ENCODE measurements around the gene DLX2. TPM values are rescaled to one million over a fixed set of nuclear protein-coding genes. Genes with fewer than 3 reads are reported as not detected.

Gene DLX2
- total RNA-seq, 5 donors from 2014 or later (not counting 1 experiment from before 2014, with no cell fraction given), result 0.16 to 0.19 TPM; not detected in 3

DNA sequence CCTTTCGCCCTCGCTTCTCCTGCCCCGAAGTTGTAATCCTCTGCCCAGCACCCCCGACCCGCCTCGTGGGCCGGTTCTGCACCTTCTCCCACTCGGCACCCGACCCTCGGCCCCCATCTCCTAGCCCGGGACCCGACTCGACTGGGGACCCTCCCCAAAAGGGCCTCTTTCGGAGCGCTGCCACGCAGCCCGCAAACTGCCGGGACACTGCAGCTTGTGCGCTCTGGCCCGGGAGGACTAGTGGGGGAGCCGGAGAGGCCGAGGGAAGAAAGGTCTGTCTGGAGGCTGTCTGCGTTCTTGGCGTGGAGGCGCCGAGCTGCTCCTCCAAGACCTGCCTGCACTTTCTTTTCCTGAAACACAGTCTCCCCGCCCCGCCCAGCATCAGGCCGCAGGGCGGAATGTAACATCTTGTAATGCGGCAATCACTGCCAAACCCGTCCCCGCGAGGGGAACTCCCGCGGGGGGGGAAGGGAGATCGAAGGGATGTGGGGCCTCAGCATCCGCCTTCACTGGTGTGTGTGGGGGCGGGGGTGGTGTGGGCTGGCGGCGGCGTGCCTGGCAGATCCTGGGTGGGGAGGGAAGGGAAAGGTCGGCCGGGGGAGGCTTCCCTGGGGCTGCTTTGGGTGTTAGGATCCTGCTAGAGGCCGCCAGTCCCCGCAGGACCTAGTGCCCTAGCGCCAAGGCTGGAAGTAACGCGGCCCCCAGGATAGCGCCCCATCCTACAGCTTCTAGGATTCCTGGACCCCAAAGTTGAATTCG is 7.4 kb downstream of the DLX2 start:
- CTCF ChIA-PET, result interaction anchor here in 1 of 2 donors (0.6 to 1.0 kb wide), 2 partner anchors 11 to 1084 kb away, joined by 3 read pairs; no protein-coding TSS in a partner anchor
- peaks cover 22 to 74% of the 10 kb centered on the region in 2 experiments for H3K4me1 ChIP-seq (ENCODE audit: control insufficient read depth in 1 of 2, extremely low read depth in 1 of 2, insufficient read depth in 2 of 2, low read length in 2 of 2)
- 0% methylated on average over 35 of the region's 51 CpGs for WGBS (ENCODE audit: insufficient coverage)
- H3K4me3 ChIP-seq (ENCODE audit: control insufficient read depth in 1 of 2, extremely low read depth in 1 of 2, low read length in 1 of 2), result peak overlapping the region; percentile 42 to 61
- DNase-seq (peak; percentile 55 to 90 (median 84)), ATAC-seq (replicated peaks in 1 of 4) (peak; percentile 81 to 90 (median 82))
- no peak overlapping the region for H3K27ac ChIP-seq (ENCODE audit: low read length)
- peak overlapping the region; percentile 71 to 82 (median 80) for H3K4me3 Mint-ChIP-seq
- H3K4me1 Mint-ChIP-seq, result peaks cover 31 to 50% (median 45%) of the 10 kb centered on the region in 3 donors
- H3K36me3 ChIP-seq (ENCODE audit: control insufficient read depth in 2 of 2, extremely low read depth in 1 of 2, insufficient read depth in 1 of 2, low read length in 1 of 2), result no peaks in the 10 kb centered on the region
- H3K27me3 Mint-ChIP-seq, result peaks cover 60 to 81% of the 10 kb centered on the region in 2 donors
- no peaks in the 10 kb centered on the region for H3K9me3 ChIP-seq
- no peaks in the 10 kb centered on the region for H3K9me3 Mint-ChIP-seq
- H3K27me3 ChIP-seq (replicated peaks in 1 of 2; ENCODE audit: control insufficient read depth in 2 of 2, extremely low read depth in 1 of 2, insufficient read depth in 2 of 2, low read length in 1 of 2), result peaks cover 17 to 91% of the 10 kb centered on the region in 2 experiments
- H3K27ac Mint-ChIP-seq, result no peak overlapping the region
- no peaks in the 10 kb centered on the region for H3K36me3 Mint-ChIP-seq
- POLR2A ChIA-PET, result interaction anchor here in 1 of 2 donors (0.9 kb wide), 1 partner anchor 12 kb away, joined by 4 read pairs; no protein-coding TSS in a partner anchor

DNA sequence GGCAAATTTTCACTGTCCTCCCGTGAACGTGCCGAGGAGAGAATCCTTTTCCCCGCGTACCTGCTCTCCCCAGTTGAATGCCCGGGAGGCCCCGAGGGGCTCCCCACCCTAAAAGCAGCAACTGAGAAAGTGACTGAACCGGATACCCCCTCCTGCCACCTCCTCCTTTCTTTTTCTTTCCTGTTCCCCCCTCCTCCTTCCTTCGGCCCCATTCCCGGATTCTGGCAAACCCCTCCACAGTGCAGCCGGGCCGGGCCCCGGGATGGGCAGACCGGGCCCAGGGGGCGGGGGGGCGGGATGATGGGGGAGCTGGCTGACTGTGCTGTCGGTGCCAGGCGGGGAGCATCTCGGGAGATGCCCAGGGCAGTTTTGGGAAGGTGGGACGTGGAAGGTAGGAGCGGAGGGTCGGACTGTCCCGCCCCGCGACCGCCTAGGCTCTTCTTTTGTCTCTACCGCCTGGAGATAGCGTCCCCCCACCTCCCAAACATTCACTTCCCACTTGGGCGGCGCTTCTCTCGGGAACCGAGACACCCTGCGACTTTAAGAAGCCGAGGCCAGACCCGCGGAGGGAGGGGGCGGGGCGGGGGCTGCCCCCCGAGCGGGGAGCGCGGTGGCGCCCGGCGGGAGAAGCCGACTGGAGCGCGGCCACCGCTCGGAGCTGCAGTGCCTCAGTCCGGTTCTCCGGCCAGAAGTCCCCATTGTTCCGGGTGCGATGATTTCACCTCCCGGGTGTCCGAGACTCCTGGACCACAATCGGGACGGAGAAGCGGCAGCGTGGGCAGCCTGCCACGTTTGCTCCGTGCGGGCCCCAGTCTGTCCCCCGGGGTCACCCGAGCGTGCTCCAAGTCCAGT is 8.2 kb downstream of the DLX2 start:
- H3K4me1 ChIP-seq (ENCODE audit: control insufficient read depth in 1 of 2, extremely low read depth in 1 of 2, insufficient read depth in 2 of 2, low read length in 2 of 2), result peaks cover 20 to 72% of the 10 kb centered on the region in 2 experiments
- H3K27me3 ChIP-seq (replicated peaks in 1 of 2; ENCODE audit: control insufficient read depth in 2 of 2, extremely low read depth in 1 of 2, insufficient read depth in 2 of 2, low read length in 1 of 2), result peaks cover 21 to 92% of the 10 kb centered on the region in 2 experiments
- H3K4me3 ChIP-seq (ENCODE audit: control insufficient read depth in 1 of 2, extremely low read depth in 1 of 2, low read length in 1 of 2), result peak overlapping the region; percentile 42 to 52
- no peak overlapping the region for H3K27ac ChIP-seq (ENCODE audit: low read length)
- Mint-ChIP-seq H3K27ac (no peak overlapping the region), H3K4me3 (peak overlapping the region; percentile 38 to 82 (median 71)), H3K27me3 (peaks cover 66 to 83% of the 10 kb centered on the region in 2 donors), H3K9me3 (no peaks in the 10 kb centered on the region), H3K4me1 (peaks cover 31 to 54% (median 44%) of the 10 kb centered on the region in 3 donors), H3K36me3 (no peaks in the 10 kb centered on the region)
- no peaks in the 10 kb centered on the region for H3K9me3 ChIP-seq
- WGBS (ENCODE audit: insufficient coverage), result 3% methylated on average over 44 of the region's 66 CpGs
- DNase-seq (no peak), ATAC-seq (replicated peaks in 1 of 4) (no peak)
- ChIA-PET CTCF (no interaction called here), POLR2A (no interaction called here)
- H3K36me3 ChIP-seq (ENCODE audit: control insufficient read depth in 2 of 2, extremely low read depth in 1 of 2, insufficient read depth in 1 of 2, low read length in 1 of 2), result no peaks in the 10 kb centered on the region

DNA sequence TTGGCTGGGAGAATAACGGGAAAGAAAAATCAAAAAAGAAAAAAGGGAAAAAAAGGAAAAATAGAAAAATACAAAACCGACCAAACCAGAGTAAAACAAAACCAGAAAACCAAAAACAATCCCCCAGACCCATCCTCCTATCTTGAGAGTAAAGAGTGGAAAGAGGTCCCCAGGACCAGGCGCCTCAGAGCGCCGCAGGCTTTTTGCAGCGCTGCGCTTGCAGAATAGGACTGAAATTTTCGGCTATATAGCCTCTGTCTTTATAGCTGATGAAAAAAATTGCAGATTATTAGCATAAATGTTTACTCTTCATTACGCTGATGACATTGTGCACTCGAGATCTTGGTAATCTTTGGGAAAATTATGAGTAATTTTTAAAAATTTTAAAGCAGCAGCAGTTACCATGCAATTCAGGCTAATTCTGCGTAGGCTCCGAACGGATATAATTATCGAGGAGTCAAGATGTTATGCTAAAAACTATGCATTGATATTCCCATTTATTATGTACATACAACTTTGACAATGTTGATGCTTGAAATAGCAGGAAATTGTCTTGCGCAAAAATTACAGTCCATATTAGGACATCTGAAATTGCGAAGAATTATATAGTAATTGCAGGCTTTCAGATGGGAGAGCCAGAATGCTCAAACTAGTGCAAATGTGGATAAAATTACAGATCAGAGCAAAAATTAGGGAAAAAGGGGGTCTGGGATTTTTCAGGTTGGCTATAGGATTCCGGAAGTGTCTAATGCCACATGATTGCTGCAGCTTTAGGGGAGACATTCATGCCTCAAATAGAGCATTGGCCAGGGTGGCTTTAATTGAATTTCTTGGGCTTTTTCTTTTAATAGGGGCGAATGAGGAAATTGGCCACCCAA is 9.0 kb downstream of the DLX2 start:
- peaks cover 70 to 88% of the 10 kb centered on the region in 2 donors for H3K27me3 Mint-ChIP-seq
- H3K4me1 Mint-ChIP-seq, result peaks cover 30 to 51% (median 43%) of the 10 kb centered on the region in 3 donors
- H3K27me3 ChIP-seq (replicated peaks in 1 of 2; ENCODE audit: control insufficient read depth in 2 of 2, extremely low read depth in 1 of 2, insufficient read depth in 2 of 2, low read length in 1 of 2), result peaks cover 27 to 93% of the 10 kb centered on the region in 2 experiments
- CTCF ChIA-PET, result interaction anchor here (0.6 to 0.9 kb wide), 2 partner anchors 8 to 169 kb away, joined by 4 to 6 read pairs; no protein-coding TSS in a partner anchor
- DNase-seq, result peak in 2 of 35 experiments; percentile 3 to 22
- POLR2A ChIA-PET, result no interaction called here
- no peak overlapping the region for H3K27ac ChIP-seq (ENCODE audit: low read length)
- peak overlapping the region in 1 of 2 donors; percentile 72 for H3K27ac Mint-ChIP-seq
- H3K4me3 ChIP-seq (ENCODE audit: control insufficient read depth in 1 of 2, extremely low read depth in 1 of 2, low read length in 1 of 2), result no peak overlapping the region
- no peak for ATAC-seq (replicated peaks in 1 of 4)
- H3K36me3 ChIP-seq (ENCODE audit: control insufficient read depth in 2 of 2, extremely low read depth in 1 of 2, insufficient read depth in 1 of 2, low read length in 1 of 2), result no peaks in the 10 kb centered on the region
- peak overlapping the region; percentile 18 to 82 (median 38) for H3K4me3 Mint-ChIP-seq
- H3K9me3 ChIP-seq, result no peaks in the 10 kb centered on the region
- peaks cover 20 to 65% of the 10 kb centered on the region in 2 experiments for H3K4me1 ChIP-seq (ENCODE audit: control insufficient read depth in 1 of 2, extremely low read depth in 1 of 2, insufficient read depth in 2 of 2, low read length in 2 of 2)
- H3K36me3 Mint-ChIP-seq, result no peaks in the 10 kb centered on the region
- no peaks in the 10 kb centered on the region for H3K9me3 Mint-ChIP-seq
- 14% methylated on average over 1 of the region's 18 CpGs for WGBS (ENCODE audit: insufficient coverage)

DNA sequence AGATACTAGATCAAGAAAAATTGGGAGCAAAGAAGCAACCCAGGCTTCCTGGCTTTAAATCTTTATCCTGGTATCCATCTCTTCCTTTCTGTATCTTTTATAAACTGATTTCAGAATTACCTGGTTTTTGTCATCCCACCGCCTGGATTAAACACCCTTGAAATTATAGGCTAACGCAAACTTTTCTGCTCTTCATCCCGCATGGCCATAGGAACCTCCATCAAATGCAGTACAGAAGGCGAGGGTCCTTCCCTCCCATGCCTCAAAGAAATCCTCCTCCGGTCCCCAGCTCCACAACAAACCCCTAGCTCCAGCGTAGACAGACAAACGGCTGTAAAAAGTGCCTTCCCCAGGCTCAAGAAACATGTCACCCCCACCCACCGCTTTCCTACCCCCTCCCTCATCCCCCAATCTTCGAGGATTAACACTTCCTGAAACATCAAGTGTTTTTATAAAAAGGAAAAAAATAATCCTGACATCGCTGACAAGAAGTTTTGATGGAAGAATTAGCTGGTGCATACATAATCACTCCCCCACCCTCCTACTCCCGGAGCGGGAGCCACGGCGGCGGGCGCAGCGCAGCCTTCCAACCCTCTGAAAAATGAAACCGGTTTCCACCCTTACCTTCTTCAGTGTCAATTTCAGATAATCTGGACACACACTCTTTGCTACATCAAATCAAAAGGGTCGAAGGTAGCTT is 9.8 kb downstream of the DLX2 start:
- H3K9me3 Mint-ChIP-seq, result no peaks in the 10 kb centered on the region
- no peak for DNase-seq
- peak overlapping the region in 1 of 2 donors; percentile 72 for H3K27ac Mint-ChIP-seq
- no peaks in the 10 kb centered on the region for H3K36me3 ChIP-seq (ENCODE audit: control insufficient read depth in 2 of 2, extremely low read depth in 1 of 2, insufficient read depth in 1 of 2, low read length in 1 of 2)
- ChIA-PET CTCF (interaction anchor here (0.6 to 0.9 kb wide), 2 partner anchors 9 to 168 kb away, joined by 4 to 6 read pairs; no protein-coding TSS in a partner anchor), POLR2A (no interaction called here)
- peak overlapping the region in 1 of 3 donors; percentile 10 for H3K4me3 Mint-ChIP-seq
- H3K4me1 ChIP-seq (ENCODE audit: control insufficient read depth in 1 of 2, extremely low read depth in 1 of 2, insufficient read depth in 2 of 2, low read length in 2 of 2), result peaks cover 20 to 65% of the 10 kb centered on the region in 2 experiments
- peaks cover 73 to 90% of the 10 kb centered on the region in 2 donors for H3K27me3 Mint-ChIP-seq
- H3K36me3 Mint-ChIP-seq, result no peaks in the 10 kb centered on the region
- peaks cover 27 to 93% of the 10 kb centered on the region in 2 experiments for H3K27me3 ChIP-seq (replicated peaks in 1 of 2; ENCODE audit: control insufficient read depth in 2 of 2, extremely low read depth in 1 of 2, insufficient read depth in 2 of 2, low read length in 1 of 2)
- H3K4me3 ChIP-seq (ENCODE audit: control insufficient read depth in 1 of 2, extremely low read depth in 1 of 2, low read length in 1 of 2), result no peak overlapping the region
- ATAC-seq (replicated peaks in 1 of 4), result no peak
- peaks cover 35 to 48% (median 47%) of the 10 kb centered on the region in 3 donors for H3K4me1 Mint-ChIP-seq
- H3K9me3 ChIP-seq, result no peaks in the 10 kb centered on the region
- H3K27ac ChIP-seq (ENCODE audit: low read length), result no peak overlapping the region
- 8% methylated on average over 7 of the region's 19 CpGs for WGBS (ENCODE audit: insufficient coverage)

GRCh38 chr2:172091761-172092566 is 10.7 kb downstream of the DLX2 start:
- CTCF ChIA-PET, result interaction anchor here (1.0 to 1.4 kb wide), 3 partner anchors 10 to 15 kb away, joined by 4 to 14 read pairs (median 4); no protein-coding TSS in a partner anchor

More at GRCh38 chr2:172091761-172092566, 10.7 kb downstream of the DLX2 start:
- POLR2A ChIA-PET, result no interaction called here
- H3K4me3 Mint-ChIP-seq, result no peak overlapping the region
- peaks cover 43 to 51% (median 45%) of the 10 kb centered on the region in 3 donors for H3K4me1 Mint-ChIP-seq
- Histone ChIP-seq H3K27ac (ENCODE audit: low read length) (no peak overlapping the region), H3K36me3 (ENCODE audit: control insufficient read depth in 2 of 2, extremely low read depth in 1 of 2, insufficient read depth in 1 of 2, low read length in 1 of 2) (no peaks in the 10 kb centered on the region), H3K4me1 (ENCODE audit: control insufficient read depth in 1 of 2, extremely low read depth in 1 of 2, insufficient read depth in 2 of 2, low read length in 2 of 2) (peaks cover 13 to 65% of the 10 kb centered on the region in 2 experiments), H3K4me3 (ENCODE audit: control insufficient read depth in 1 of 2, extremely low read depth in 1 of 2, low read length in 1 of 2) (no peak overlapping the region), H3K27me3 (replicated peaks in 1 of 2; ENCODE audit: control insufficient read depth in 2 of 2, extremely low read depth in 1 of 2, insufficient read depth in 2 of 2, low read length in 1 of 2) (peaks cover 21 to 93% of the 10 kb centered on the region in 2 experiments), H3K9me3 (no peaks in the 10 kb centered on the region)
- H3K27ac Mint-ChIP-seq, result peak overlapping the region in 1 of 2 donors; percentile 36
- H3K9me3 Mint-ChIP-seq, result no peaks in the 10 kb centered on the region
- DNase-seq (no peak), ATAC-seq (replicated peaks in 1 of 4) (no peak)
- H3K36me3 Mint-ChIP-seq, result no peaks in the 10 kb centered on the region
- H3K27me3 Mint-ChIP-seq, result peaks cover 78 to 90% of the 10 kb centered on the region in 2 donors
- WGBS (ENCODE audit: insufficient coverage), result 39% methylated on average over 3 of the region's 11 CpGs

Data from T-cell (primary cell).